ENCODE results near the gene LRCH1. TPM values are rescaled to one million over a fixed set of nuclear protein-coding genes. Genes with fewer than 3 reads are reported as not detected.

The LRCH1 gene
- polyA plus RNA-seq, 2 donors: 2.1 to 4.3 TPM

DNA sequence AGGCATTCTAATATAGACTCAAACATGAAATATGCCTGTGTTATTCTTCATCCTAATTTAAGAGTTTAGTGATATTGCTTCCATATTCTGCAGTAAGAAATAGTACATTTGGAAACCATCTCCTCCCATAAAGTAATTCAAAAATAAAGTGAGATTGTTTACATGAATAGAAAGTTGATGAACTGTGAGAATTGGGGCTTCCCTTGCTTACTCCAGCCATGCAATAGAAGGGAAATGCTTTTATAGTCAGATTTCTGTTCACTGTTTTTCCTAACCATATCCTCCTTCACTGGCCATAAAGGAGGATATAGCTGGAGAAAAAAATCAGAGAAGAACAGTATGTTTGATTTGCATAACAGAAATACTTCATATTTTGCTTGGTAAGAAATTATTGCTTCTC, 7.8 kb downstream of the LRCH1 start:
- Histone ChIP-seq H3K27ac (ENCODE audit: low read depth in 2 of 2, low read length in 1 of 2) (no peak overlapping the region), H3K4me1 (ENCODE audit: control insufficient read depth in 2 of 2, insufficient read depth in 2 of 2, low read length in 1 of 2) (peaks cover 2% of the 10 kb centered on the region in 2 donors), H3K36me3 (ENCODE audit: control insufficient read depth in 2 of 2, insufficient read depth in 2 of 2, low read length in 1 of 2) (no peaks in the 10 kb centered on the region), H3K27me3 (ENCODE audit: control insufficient read depth in 1 of 2, insufficient read depth in 2 of 2, low read length in 2 of 2) (no peaks in the 10 kb centered on the region), H3K4me3 (ENCODE audit: low read depth in 1 of 2, low read length in 2 of 2) (no peak overlapping the region), H3K9me3 (ENCODE audit: control insufficient read depth in 2 of 2, insufficient read depth in 1 of 2, low read depth in 1 of 2, low read length in 1 of 2) (no peaks in the 10 kb centered on the region)

DNA sequence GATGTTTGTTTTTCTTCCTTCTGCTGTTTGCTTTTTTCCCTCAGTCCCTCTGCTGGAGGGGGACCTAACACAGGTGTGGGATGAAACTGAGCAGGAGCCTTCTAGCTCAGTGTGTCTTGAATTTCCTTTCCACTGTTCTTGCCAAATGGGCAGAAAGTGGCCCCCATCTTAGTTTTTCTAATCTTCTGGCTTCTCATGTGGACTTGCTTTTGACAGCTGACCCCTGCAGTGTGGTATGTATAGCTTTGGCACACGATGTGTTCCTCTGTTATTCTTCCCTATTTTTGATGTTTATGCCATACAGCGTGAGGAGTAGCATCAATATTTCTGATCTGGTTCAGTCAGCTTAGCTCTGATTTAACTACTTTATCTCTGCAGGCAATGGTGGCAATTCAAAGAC, 8.3 kb downstream of the LRCH1 start:
- peaks cover 2% of the 10 kb centered on the region in 2 donors for H3K4me1 ChIP-seq (ENCODE audit: control insufficient read depth in 2 of 2, insufficient read depth in 2 of 2, low read length in 1 of 2)
- H3K27ac ChIP-seq (ENCODE audit: low read depth in 2 of 2, low read length in 1 of 2): no peak overlapping the region
- H3K9me3 ChIP-seq (ENCODE audit: control insufficient read depth in 2 of 2, insufficient read depth in 1 of 2, low read depth in 1 of 2, low read length in 1 of 2): no peaks in the 10 kb centered on the region
- no peaks in the 10 kb centered on the region for H3K27me3 ChIP-seq (ENCODE audit: control insufficient read depth in 1 of 2, insufficient read depth in 2 of 2, low read length in 2 of 2)
- no peak overlapping the region for H3K4me3 ChIP-seq (ENCODE audit: low read depth in 1 of 2, low read length in 2 of 2)
- 58 to 71% methylated on average over 2 of the region's 2 CpGs for WGBS, 2 donors
- H3K36me3 ChIP-seq (ENCODE audit: control insufficient read depth in 2 of 2, insufficient read depth in 2 of 2, low read length in 1 of 2): no peaks in the 10 kb centered on the region

DNA sequence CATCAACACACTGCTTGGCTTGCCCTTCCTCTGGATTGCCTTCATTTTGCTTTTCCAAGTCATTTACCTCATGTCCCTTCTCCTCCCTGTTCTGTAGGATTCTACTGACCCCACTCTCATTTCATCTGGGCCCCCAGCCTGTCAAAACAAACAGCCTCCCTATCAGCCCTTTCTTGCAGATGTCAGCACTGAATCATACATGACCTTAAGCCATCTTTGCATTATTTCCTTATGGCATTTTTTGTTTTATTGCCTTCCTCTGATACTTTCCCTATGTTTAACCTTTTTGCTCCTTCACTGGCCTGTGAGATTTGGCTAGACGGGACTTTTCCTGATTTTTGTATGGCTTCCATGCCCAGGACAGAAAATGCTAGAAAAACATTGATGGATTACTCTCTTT, 8.7 kb downstream of the LRCH1 start:
- Histone ChIP-seq H3K4me3 (ENCODE audit: low read depth in 1 of 2, low read length in 2 of 2) (no peak overlapping the region), H3K27ac (ENCODE audit: low read depth in 2 of 2, low read length in 1 of 2) (no peak overlapping the region), H3K36me3 (ENCODE audit: control insufficient read depth in 2 of 2, insufficient read depth in 2 of 2, low read length in 1 of 2) (no peaks in the 10 kb centered on the region), H3K9me3 (ENCODE audit: control insufficient read depth in 2 of 2, insufficient read depth in 1 of 2, low read depth in 1 of 2, low read length in 1 of 2) (no peaks in the 10 kb centered on the region), H3K27me3 (ENCODE audit: control insufficient read depth in 1 of 2, insufficient read depth in 2 of 2, low read length in 2 of 2) (no peaks in the 10 kb centered on the region), H3K4me1 (ENCODE audit: control insufficient read depth in 2 of 2, insufficient read depth in 2 of 2, low read length in 1 of 2) (peaks cover 2% of the 10 kb centered on the region in 2 donors)
- 88 to 93% methylated on average over 1 of the region's 1 CpG for WGBS, 2 donors

DNA sequence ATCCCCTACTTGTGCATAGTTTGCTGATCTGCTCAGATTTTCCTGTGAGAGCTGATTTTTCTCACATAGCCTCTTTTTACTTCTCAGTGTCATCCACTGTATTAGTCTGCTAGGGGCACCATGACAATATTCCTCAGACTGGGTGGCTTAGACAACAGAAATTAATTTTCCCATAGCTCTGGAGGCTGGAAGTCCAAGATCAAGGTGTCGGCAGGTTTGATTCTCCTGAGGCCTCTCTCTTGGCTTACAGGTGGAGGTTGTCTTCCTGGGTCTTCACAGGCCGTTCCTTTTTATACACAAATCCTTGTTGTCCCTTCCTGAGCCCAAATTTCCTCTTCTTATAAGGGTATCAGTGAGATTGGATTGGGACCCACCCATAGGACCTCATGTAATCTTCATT, 9.2 kb downstream of the LRCH1 start:
- no peaks in the 10 kb centered on the region for H3K27me3 ChIP-seq (ENCODE audit: control insufficient read depth in 1 of 2, insufficient read depth in 2 of 2, low read length in 2 of 2)
- WGBS, 2 donors: 96 to 98% methylated on average over 2 of the region's 2 CpGs
- no peaks in the 10 kb centered on the region for H3K36me3 ChIP-seq (ENCODE audit: control insufficient read depth in 2 of 2, insufficient read depth in 2 of 2, low read length in 1 of 2)
- H3K27ac ChIP-seq (ENCODE audit: low read depth in 2 of 2, low read length in 1 of 2): no peak overlapping the region
- H3K9me3 ChIP-seq (ENCODE audit: control insufficient read depth in 2 of 2, insufficient read depth in 1 of 2, low read depth in 1 of 2, low read length in 1 of 2): no peaks in the 10 kb centered on the region
- no peak overlapping the region for H3K4me3 ChIP-seq (ENCODE audit: low read depth in 1 of 2, low read length in 2 of 2)
- peaks cover 2% of the 10 kb centered on the region in 2 donors for H3K4me1 ChIP-seq (ENCODE audit: control insufficient read depth in 2 of 2, insufficient read depth in 2 of 2, low read length in 1 of 2)

DNA sequence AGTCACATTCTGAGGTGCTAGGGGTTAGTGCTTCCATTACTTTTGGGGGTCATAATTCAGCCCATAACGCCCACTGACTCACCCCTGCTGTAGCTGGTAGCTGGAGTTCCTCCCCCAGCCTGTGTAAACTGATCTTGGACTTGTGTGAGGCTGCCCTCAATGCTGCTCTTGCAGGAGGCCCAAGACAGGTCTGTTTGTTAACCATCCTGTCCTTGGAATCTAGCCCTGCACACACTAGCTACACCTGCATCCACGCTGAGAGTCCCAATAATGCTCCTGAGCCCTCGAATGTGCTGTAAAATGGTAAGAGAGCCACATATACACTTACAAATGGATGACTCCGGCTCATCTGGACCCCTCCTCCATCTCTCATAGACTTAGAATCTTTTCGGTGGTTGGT, 9.6 kb downstream of the LRCH1 start:
- no peaks in the 10 kb centered on the region for H3K27me3 ChIP-seq (ENCODE audit: control insufficient read depth in 1 of 2, insufficient read depth in 2 of 2, low read length in 2 of 2)
- no peak overlapping the region for H3K4me3 ChIP-seq (ENCODE audit: low read depth in 1 of 2, low read length in 2 of 2)
- H3K4me1 ChIP-seq (ENCODE audit: control insufficient read depth in 2 of 2, insufficient read depth in 2 of 2, low read length in 1 of 2): peaks cover 2% of the 10 kb centered on the region in 2 donors
- WGBS, 2 donors: 96 to 97% methylated on average over 5 of the region's 5 CpGs
- H3K27ac ChIP-seq (ENCODE audit: low read depth in 2 of 2, low read length in 1 of 2): no peak overlapping the region
- H3K36me3 ChIP-seq (ENCODE audit: control insufficient read depth in 2 of 2, insufficient read depth in 2 of 2, low read length in 1 of 2): no peaks in the 10 kb centered on the region
- no peaks in the 10 kb centered on the region for H3K9me3 ChIP-seq (ENCODE audit: control insufficient read depth in 2 of 2, insufficient read depth in 1 of 2, low read depth in 1 of 2, low read length in 1 of 2)

DNA sequence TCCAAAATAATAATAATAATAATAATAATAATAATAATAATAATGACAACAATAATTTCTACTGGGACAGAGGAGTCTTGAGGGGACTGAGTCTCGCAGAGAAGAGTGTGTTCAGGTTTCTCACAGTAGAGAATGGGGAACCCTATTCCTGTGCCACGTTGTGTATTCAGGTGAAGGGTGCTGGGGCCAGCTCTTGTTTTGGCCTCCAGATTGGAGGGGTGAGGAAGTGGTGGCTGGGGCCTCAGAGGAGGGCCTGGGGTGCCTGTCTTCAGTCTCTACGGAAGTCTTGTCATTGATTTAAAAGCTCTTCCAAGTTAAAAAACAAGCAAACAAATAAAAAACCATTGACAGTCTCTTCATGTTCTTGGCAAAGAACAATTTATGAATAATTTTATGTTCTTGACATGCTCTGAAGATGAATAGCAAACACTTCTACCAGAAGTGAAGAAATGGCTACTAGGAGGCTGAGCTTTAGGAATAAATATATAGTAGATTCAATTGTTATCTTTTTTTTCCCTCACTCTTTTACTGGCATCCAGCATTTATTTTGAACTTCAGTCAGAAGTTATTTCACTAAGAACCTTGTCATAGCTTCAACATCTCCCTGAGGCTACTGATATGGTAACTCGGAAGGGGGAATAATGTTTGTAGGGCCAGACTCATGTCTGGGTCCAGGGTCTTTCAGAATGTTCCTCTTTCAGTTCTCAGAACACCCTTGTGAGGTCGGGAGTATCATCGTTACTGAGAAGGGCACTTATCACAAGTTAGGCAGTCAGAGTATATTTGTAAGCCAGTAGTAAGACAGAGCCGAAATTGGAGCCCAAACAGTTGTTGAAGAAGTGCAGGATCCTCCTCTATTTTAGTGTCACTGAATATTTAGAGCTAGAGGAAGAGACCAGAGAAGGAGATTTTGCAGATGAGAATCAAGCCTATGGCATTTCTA, 13.1 kb downstream of the LRCH1 start:
- Histone ChIP-seq H3K4me3 (ENCODE audit: low read depth in 1 of 2, low read length in 2 of 2) (no peak overlapping the region), H3K4me1 (ENCODE audit: control insufficient read depth in 2 of 2, insufficient read depth in 2 of 2, low read length in 1 of 2) (peaks cover 3% of the 10 kb centered on the region in 2 donors), H3K9me3 (ENCODE audit: control insufficient read depth in 2 of 2, insufficient read depth in 1 of 2, low read depth in 1 of 2, low read length in 1 of 2) (no peaks in the 10 kb centered on the region), H3K27ac (ENCODE audit: low read depth in 2 of 2, low read length in 1 of 2) (no peak overlapping the region), H3K27me3 (ENCODE audit: control insufficient read depth in 1 of 2, insufficient read depth in 2 of 2, low read length in 2 of 2) (no peaks in the 10 kb centered on the region), H3K36me3 (ENCODE audit: control insufficient read depth in 2 of 2, insufficient read depth in 2 of 2, low read length in 1 of 2) (no peaks in the 10 kb centered on the region)
- WGBS, 2 donors: 66 to 72% methylated on average over 7 of the region's 7 CpGs

DNA sequence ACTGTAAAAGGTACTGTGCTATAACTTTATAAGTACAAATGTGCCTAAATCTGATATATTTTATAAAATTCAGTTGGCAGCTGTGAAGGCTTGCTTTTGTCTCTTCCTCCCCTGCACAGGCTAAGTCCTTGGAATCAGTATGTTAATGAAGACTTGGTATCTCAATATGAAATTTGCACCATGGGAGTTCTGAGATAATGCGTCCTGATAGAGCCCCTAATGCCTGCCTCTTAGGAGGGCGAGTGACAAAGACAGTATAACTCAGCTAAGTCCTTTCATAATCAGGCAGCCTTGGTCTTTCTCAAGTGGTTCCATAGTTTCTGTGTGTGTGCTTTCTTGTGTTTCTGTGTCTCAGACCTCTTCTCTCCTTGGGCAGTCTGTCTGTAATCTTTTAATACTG, 14.7 kb downstream of the LRCH1 start:
- 94 to 95% methylated on average over 2 of the region's 2 CpGs for WGBS, 2 donors
- no peaks in the 10 kb centered on the region for H3K36me3 ChIP-seq (ENCODE audit: control insufficient read depth in 2 of 2, insufficient read depth in 2 of 2, low read length in 1 of 2)
- H3K9me3 ChIP-seq (ENCODE audit: control insufficient read depth in 2 of 2, insufficient read depth in 1 of 2, low read depth in 1 of 2, low read length in 1 of 2): no peaks in the 10 kb centered on the region
- H3K27ac ChIP-seq (ENCODE audit: low read depth in 2 of 2, low read length in 1 of 2): no peak overlapping the region
- H3K27me3 ChIP-seq (ENCODE audit: control insufficient read depth in 1 of 2, insufficient read depth in 2 of 2, low read length in 2 of 2): no peaks in the 10 kb centered on the region
- H3K4me3 ChIP-seq (ENCODE audit: low read depth in 1 of 2, low read length in 2 of 2): no peak overlapping the region
- H3K4me1 ChIP-seq (ENCODE audit: control insufficient read depth in 2 of 2, insufficient read depth in 2 of 2, low read length in 1 of 2): peaks cover 6 to 11% of the 10 kb centered on the region in 2 donors

DNA sequence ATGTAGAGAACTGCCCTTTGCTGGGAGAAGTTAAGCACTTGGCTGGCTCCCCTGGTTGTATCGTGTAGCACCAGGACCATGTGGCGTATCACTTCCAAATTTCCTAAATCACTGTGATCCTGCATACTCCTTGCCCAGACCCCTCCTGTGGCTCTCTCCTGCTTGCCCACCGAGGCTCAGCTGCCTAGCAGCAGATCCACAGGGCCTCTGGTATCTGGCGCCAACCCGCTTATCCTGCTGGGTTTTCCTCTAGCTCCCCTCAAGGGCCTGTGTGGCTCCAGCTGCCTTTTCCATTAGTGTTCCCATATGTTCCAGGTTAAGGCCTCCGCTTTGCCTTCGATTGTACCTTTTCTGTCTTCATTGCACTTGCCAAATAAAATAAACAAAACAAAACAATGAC, 16.5 kb downstream of the LRCH1 start:
- H3K27me3 ChIP-seq (ENCODE audit: control insufficient read depth in 1 of 2, insufficient read depth in 2 of 2, low read length in 2 of 2): no peaks in the 10 kb centered on the region
- no peak overlapping the region for H3K27ac ChIP-seq (ENCODE audit: low read depth in 2 of 2, low read length in 1 of 2)
- H3K4me3 ChIP-seq (ENCODE audit: low read depth in 1 of 2, low read length in 2 of 2): no peak overlapping the region
- H3K9me3 ChIP-seq (ENCODE audit: control insufficient read depth in 2 of 2, insufficient read depth in 1 of 2, low read depth in 1 of 2, low read length in 1 of 2): no peaks in the 10 kb centered on the region
- WGBS, 2 donors: 87 to 90% methylated on average over 7 of the region's 7 CpGs
- H3K36me3 ChIP-seq (ENCODE audit: control insufficient read depth in 2 of 2, insufficient read depth in 2 of 2, low read length in 1 of 2): no peaks in the 10 kb centered on the region
- peaks cover 6 to 10% of the 10 kb centered on the region in 2 donors for H3K4me1 ChIP-seq (ENCODE audit: control insufficient read depth in 2 of 2, insufficient read depth in 2 of 2, low read length in 1 of 2)

DNA sequence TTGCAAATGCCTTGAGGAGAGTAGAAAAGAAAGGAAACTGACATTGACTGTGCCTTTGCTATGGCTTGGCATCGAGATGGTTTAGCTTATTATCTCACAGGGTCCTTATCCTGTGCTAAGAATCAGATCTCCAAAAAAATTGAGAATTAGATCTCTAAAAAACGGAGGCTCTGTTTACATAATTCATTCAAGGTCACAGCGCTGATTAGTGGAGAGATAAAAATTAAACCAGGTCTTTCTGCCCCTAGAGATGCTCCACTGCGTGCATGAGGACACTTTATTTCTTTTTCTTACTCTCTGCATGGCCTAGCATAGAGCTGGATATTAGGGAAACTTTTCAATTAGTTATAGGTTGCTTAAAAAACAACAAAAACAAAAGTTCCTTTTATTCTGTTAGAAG, 17.3 kb downstream of the LRCH1 start:
- no peaks in the 10 kb centered on the region for H3K36me3 ChIP-seq (ENCODE audit: control insufficient read depth in 2 of 2, insufficient read depth in 2 of 2, low read length in 1 of 2)
- H3K4me1 ChIP-seq (ENCODE audit: control insufficient read depth in 2 of 2, insufficient read depth in 2 of 2, low read length in 1 of 2): peaks cover 7 to 10% of the 10 kb centered on the region in 2 donors
- no peak overlapping the region for H3K4me3 ChIP-seq (ENCODE audit: low read depth in 1 of 2, low read length in 2 of 2)
- 74 to 89% methylated on average over 4 of the region's 4 CpGs for WGBS, 2 donors
- no peaks in the 10 kb centered on the region for H3K9me3 ChIP-seq (ENCODE audit: control insufficient read depth in 2 of 2, insufficient read depth in 1 of 2, low read depth in 1 of 2, low read length in 1 of 2)
- H3K27me3 ChIP-seq (ENCODE audit: control insufficient read depth in 1 of 2, insufficient read depth in 2 of 2, low read length in 2 of 2): no peaks in the 10 kb centered on the region
- H3K27ac ChIP-seq (ENCODE audit: low read depth in 2 of 2, low read length in 1 of 2): no peak overlapping the region
